Keratinocyte (primary cell): ENCODE data around the gene CSF3R. TPM values are rescaled to one million over a fixed set of nuclear protein-coding genes. Genes with fewer than 3 reads are reported as not detected.
"Not testable (repeated sequence)": the region's sequence is repeated elsewhere in the genome, so short reads cannot be mapped to it uniquely, and the experiment has no call there.

ENCODE experiments used
- DNase-seq: peaks from one replicate; pipeline ENCODE4 v3.0.0-alpha.2; 2011; ENCODE audit warnings: low read depth, missing footprints, low spot score
- FAIRE-seq: peaks from 2 replicates; lab custom pipeline; 2011; peaks lifted over from hg19 to GRCh38; lab: Jason Lieb, UNC
- H2AFZ ChIP-seq: 2 replicates; pipeline ENCODE4 v1.6.0; 2012; ENCODE audit warnings: low read length, control low read depth, inconsistent platforms; ENCODE audit not compliant: control insufficient read depth
- H3K27ac ChIP-seq: 2 replicates; pipeline ENCODE4 v1.5.1; 2011; ENCODE audit warnings: low read length; ENCODE audit not compliant: control insufficient read depth, insufficient read depth
- H3K27me3 ChIP-seq: 3 replicates; pipeline ENCODE4 v1.6.0; 2011; ENCODE audit warnings: low read length; ENCODE audit not compliant: control insufficient read depth, insufficient read depth; ENCODE audit errors: extremely low read depth
- H3K36me3 ChIP-seq, 2 experiments: 2 replicates in 1 of 2; 3 replicates in 1 of 2; pipeline ENCODE4 v1.5.1; 2011; ENCODE audit warnings: low read length in 2 of 2, mild to moderate bottlenecking in 1 of 2; ENCODE audit not compliant: control insufficient read depth in 2 of 2, insufficient read depth in 2 of 2; ENCODE audit errors: extremely low read depth in 1 of 2
- H3K4me1 ChIP-seq: 3 replicates; pipeline ENCODE4 v1.5.1; 2011; ENCODE audit warnings: low read length; ENCODE audit not compliant: control insufficient read depth, insufficient read depth; ENCODE audit errors: extremely low read depth
- H3K4me2 ChIP-seq: 3 replicates; pipeline ENCODE4 v1.6.0; 2011; ENCODE audit warnings: low read depth, low read length; ENCODE audit not compliant: control insufficient read depth, insufficient read depth; ENCODE audit errors: extremely low read depth
- H3K4me3 ChIP-seq, 3 experiments: fragments of 200-600 bp in 1 of 3; sonication (generic) in 1 of 3; 2 replicates in 2 of 3; 3 replicates in 1 of 3; pipeline ENCODE4 v1.5.1; 2011 to 2016; ENCODE audit warnings: low read length in 3 of 3, mild to moderate bottlenecking in 3 of 3, control low read depth in 2 of 3, inconsistent platforms in 1 of 3, low read depth in 1 of 3, mixed read lengths in 1 of 3, mixed run types in 1 of 3, moderate library complexity in 1 of 3; ENCODE audit not compliant: control insufficient read depth in 2 of 3, insufficient read depth in 2 of 3; ENCODE audit errors: extremely low read depth in 1 of 3
- H3K79me2 ChIP-seq: 2 replicates; pipeline ENCODE4 v1.6.0; 2012; ENCODE audit warnings: low read length; ENCODE audit not compliant: control insufficient read depth, insufficient read depth
- H3K9ac ChIP-seq: 3 replicates; pipeline ENCODE4 v1.6.0; 2011; ENCODE audit warnings: low read length; ENCODE audit not compliant: control insufficient read depth, insufficient read depth; ENCODE audit errors: extremely low read depth
- H3K9me1 ChIP-seq: 3 replicates; pipeline ENCODE4 v1.6.0; 2011; ENCODE audit warnings: low read length; ENCODE audit not compliant: control insufficient read depth, insufficient read depth; ENCODE audit errors: extremely low read depth
- H3K9me3 ChIP-seq: 2 replicates; pipeline ENCODE4 v1.5.1; 2012; ENCODE audit warnings: low read depth, low read length; ENCODE audit not compliant: control insufficient read depth
- H4K20me1 ChIP-seq: 3 replicates; pipeline ENCODE4 v1.6.0; 2011; ENCODE audit warnings: low read length; ENCODE audit not compliant: control insufficient read depth, insufficient read depth; ENCODE audit errors: extremely low read depth
- CTCF ChIP-seq, 3 experiments: IDR thresholded peaks in 1 of 3; conservative IDR thresholded peaks in 1 of 3; optimal IDR thresholded peaks in 1 of 3; 2 replicates in 2 of 3; 3 replicates in 1 of 3; pipeline versions ENCODE3 to v1.5.1; 2011; ENCODE audit warnings: low read length in 3 of 3, mild to moderate bottlenecking in 3 of 3, moderate library complexity in 2 of 3, control low read depth in 1 of 3, inconsistent platforms in 1 of 3; ENCODE audit not compliant: insufficient read depth in 2 of 3; ENCODE audit errors: extremely low read depth in 1 of 3
- EZH2 ChIP-seq: IDR thresholded peaks from one replicate; pipeline ENCODE4 v1.6.1; 2012; ENCODE audit warnings: inconsistent platforms, mild to moderate bottlenecking, low read length, moderate library complexity
- dilution Hi-C: fragments of 300-500 bp; cut with MboI; formaldehyde crosslinking; loops from one replicate; pipeline ENCODE4 v1.7.0; 2020; ENCODE audit warnings: low sequenced_read_pairs; ENCODE audit not compliant: extremely low pct_ligation_motif_present
- polyA plus RNA-seq, 5 experiments: library from polyadenylated mRNA; depleted of rRNA in 3 of 5; stranded (reverse) in 3 of 5; stranded (forward) in 1 of 5; unstranded in 1 of 5; fragments of >200 nt; gene quantifications; 1 replicate in 1 of 5; 2 replicates in 3 of 5; 3 replicates in 1 of 5; pipeline versions ENCODE4 v1.2.1 to v1.2.3, GENCODE V29; 2011 to 2012; ENCODE audit warnings: missing spikeins in 2 of 5, low read depth in 1 of 5, low replicate concordance in 1 of 5

CSF3R gene
- polyA plus RNA-seq, 1 donor (not counting 4 experiments of a cell fraction or from before 2014, with no cell fraction given): not detected

- Histone ChIP-seq H3K4me1 (peaks cover 4% of the 10 kb centered on the region), H3K36me3 (no peaks in the 10 kb centered on the region), H3K4me3 (no peak overlapping the region), H3K79me2 (no peaks in the 10 kb centered on the region), H3K27me3 (peaks cover 5% of the 10 kb centered on the region), H4K20me1 (no peaks in the 10 kb centered on the region), H3K9me1 (no peaks in the 10 kb centered on the region), H3K4me2 (no peak overlapping the region), H3K9me3 (no peaks in the 10 kb centered on the region), H3K27ac (no peak overlapping the region), H2AFZ (no peak overlapping the region), H3K9ac (no peak overlapping the region)
- no peak for FAIRE-seq
- dilution Hi-C loops: no loop called here
- TF ChIP-seq CTCF (optimal IDR thresholded peaks at IDR 0.05 in 1 of 3, IDR thresholded peaks at IDR 0.05 in 1 of 3, conservative IDR thresholded peaks at IDR 0.05 in 1 of 3; ENCODE audit: extremely low read depth in 1 of 3, insufficient read depth in 2 of 3, low read length in 3 of 3) (no peak), EZH2 (no peak)
- no peak for DNase-seq
Measured at GRCh38 chr1:36479505-36480051, 3.1 kb downstream of the CSF3R start.

GRCh38 chr1:36477615-36478014 lies 5.1 kb downstream of the CSF3R start:
- H4K20me1 ChIP-seq, H3K4me2 ChIP-seq, H3K36me3 ChIP-seq, H3K27ac ChIP-seq, FAIRE-seq, H3K4me1 ChIP-seq, H3K4me3 ChIP-seq, H3K9me3 ChIP-seq, H3K79me2 ChIP-seq, dilution Hi-C loops, H2AFZ ChIP-seq, H3K9ac ChIP-seq, H3K27me3 ChIP-seq, DNase-seq, H3K9me1 ChIP-seq: not testable (repeated sequence)

GRCh38 chr1:36476945-36477344 lies 5.8 kb downstream of the CSF3R start:
- peaks cover 4% of the 10 kb centered on the region for H3K4me1 ChIP-seq
- H3K9ac ChIP-seq: no peak overlapping the region
- no peak overlapping the region for H3K4me3 ChIP-seq
- no peak overlapping the region for H2AFZ ChIP-seq
- TF ChIP-seq EZH2: no peak
- TF ChIP-seq CTCF (optimal IDR thresholded peaks at IDR 0.05 in 1 of 3, IDR thresholded peaks at IDR 0.05 in 1 of 3, conservative IDR thresholded peaks at IDR 0.05 in 1 of 3; ENCODE audit: extremely low read depth in 1 of 3, insufficient read depth in 2 of 3, low read length in 3 of 3): no peak
- H3K9me1 ChIP-seq: no peaks in the 10 kb centered on the region
- FAIRE-seq (no peak), DNase-seq (no peak)
- H3K4me2 ChIP-seq: no peak overlapping the region
- no peaks in the 10 kb centered on the region for H4K20me1 ChIP-seq
- H3K27ac ChIP-seq: no peak overlapping the region
- H3K79me2 ChIP-seq: no peaks in the 10 kb centered on the region
- peaks cover 5% of the 10 kb centered on the region for H3K27me3 ChIP-seq
- dilution Hi-C loops: no loop called here
- no peaks in the 10 kb centered on the region for H3K9me3 ChIP-seq
- no peaks in the 10 kb centered on the region for H3K36me3 ChIP-seq
